ENCODE results near the gene DPP4. TPM values are rescaled to one million over a fixed set of nuclear protein-coding genes. Genes with fewer than 3 reads are reported as not detected.

The DPP4 gene
- total and polyA plus RNA-seq, 2 experiments from 2014 or later, result 0.09 TPM; not detected in 1

- Histone ChIP-seq H3K4me3 (no peak overlapping the region), H3K27ac (no peak overlapping the region), H3K27me3 (peaks cover 65% of the 10 kb centered on the region), H3K36me3 (no peaks in the 10 kb centered on the region), H3K4me1 (ENCODE audit: low read depth) (no peaks in the 10 kb centered on the region), H3K9me3 (ENCODE audit: low read depth) (no peaks in the 10 kb centered on the region)
- TF ChIP-seq, protein P1, sequence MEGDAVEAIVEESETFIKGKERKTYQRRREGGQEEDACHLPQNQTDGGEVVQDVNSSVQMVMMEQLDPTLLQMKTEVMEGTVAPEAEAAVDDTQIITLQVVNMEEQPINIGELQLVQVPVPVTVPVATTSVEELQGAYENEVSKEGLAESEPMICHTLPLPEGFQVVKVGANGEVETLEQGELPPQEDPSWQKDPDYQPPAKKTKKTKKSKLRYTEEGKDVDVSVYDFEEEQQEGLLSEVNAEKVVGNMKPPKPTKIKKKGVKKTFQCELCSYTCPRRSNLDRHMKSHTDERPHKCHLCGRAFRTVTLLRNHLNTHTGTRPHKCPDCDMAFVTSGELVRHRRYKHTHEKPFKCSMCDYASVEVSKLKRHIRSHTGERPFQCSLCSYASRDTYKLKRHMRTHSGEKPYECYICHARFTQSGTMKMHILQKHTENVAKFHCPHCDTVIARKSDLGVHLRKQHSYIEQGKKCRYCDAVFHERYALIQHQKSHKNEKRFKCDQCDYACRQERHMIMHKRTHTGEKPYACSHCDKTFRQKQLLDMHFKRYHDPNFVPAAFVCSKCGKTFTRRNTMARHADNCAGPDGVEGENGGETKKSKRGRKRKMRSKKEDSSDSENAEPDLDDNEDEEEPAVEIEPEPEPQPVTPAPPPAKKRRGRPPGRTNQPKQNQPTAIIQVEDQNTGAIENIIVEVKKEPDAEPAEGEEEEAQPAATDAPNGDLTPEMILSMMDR (IDR thresholded peaks at IDR 0.05; ENCODE audit: low read depth, low read length), result no peak
- no peak for DNase-seq (ENCODE audit: low read depth in 1 of 2, low spot score in 1 of 2)
Observed at GRCh38 chr2:162074928-162075688, 1.1 kb upstream of the DPP4 start.

- DNase-seq (ENCODE audit: low read depth in 1 of 2, low spot score in 1 of 2), result no peak
- H3K4me3 ChIP-seq, result no peak overlapping the region
- H3K27me3 ChIP-seq, result peaks cover 65% of the 10 kb centered on the region
- no peak overlapping the region for H3K27ac ChIP-seq
- TF ChIP-seq, protein P1 (IDR thresholded peaks at IDR 0.05; ENCODE audit: low read depth, low read length), result no peak
- H3K4me1 ChIP-seq (ENCODE audit: low read depth), result no peaks in the 10 kb centered on the region
- H3K9me3 ChIP-seq (ENCODE audit: low read depth), result no peaks in the 10 kb centered on the region
- H3K36me3 ChIP-seq, result no peaks in the 10 kb centered on the region
Observed at GRCh38 chr2:162074632-162074895, 549 bp upstream of the DPP4 start.

DNA sequence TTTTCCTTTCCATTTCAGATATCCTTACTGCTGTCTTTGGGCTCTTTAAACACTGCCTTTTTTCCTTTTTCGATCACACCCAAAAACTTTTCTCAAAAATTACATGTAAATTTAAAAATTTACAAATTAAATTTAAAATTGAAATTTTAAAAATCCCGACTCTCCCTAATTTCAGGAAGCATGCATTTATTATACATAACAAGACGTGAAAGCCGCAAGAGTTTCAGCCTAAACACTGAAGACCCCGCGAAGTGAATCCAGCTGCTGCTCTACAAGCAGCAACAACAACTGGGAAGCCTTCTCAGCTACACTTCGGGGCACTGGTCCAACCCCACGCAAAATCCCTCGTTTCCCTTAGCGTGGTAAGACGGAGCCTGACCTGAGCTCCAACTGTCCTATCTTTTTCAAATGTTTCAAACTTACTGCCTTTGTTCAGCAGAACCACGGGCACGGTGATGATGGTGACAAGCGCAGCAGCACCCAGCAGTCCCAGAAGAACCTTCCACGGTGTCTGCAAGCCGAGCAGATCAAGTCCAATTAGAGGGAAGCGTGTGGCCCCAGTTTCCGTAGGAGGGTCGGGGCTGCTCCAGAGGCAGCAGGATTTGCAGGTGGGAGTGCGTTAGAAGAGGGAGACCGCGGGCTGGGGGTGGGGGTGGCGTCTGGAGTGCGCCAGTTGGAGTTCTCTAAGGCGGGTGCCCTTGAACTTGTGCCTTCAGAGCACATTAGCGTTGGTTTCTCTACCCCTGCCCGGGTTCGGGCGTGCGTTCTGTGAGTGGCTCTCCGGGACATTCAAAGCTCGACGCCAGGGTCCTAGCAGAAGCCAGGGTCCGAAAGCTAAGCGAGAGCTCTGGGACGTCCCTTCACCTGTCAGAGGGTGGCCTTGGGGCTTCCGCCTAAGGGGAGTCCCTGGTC is 783 bp downstream of the DPP4 start:
- Histone ChIP-seq H3K4me3 (peak overlapping the region; percentile 50), H3K27ac (no peak overlapping the region), H3K36me3 (no peaks in the 10 kb centered on the region), H3K4me1 (ENCODE audit: low read depth) (no peaks in the 10 kb centered on the region), H3K9me3 (ENCODE audit: low read depth) (no peaks in the 10 kb centered on the region), H3K27me3 (peaks cover 65% of the 10 kb centered on the region)
- TF ChIP-seq, protein P1 (IDR thresholded peaks at IDR 0.05; ENCODE audit: low read depth, low read length), result no peak
- DNase-seq (ENCODE audit: low read depth in 1 of 2, low spot score in 1 of 2), result peak in 1 of 2 donors; percentile 15

GRCh38 chr2:162072181-162072702 is 1.8 kb downstream of the DPP4 start:
- H3K36me3 ChIP-seq, result no peaks in the 10 kb centered on the region
- DNase-seq (ENCODE audit: low read depth in 1 of 2, low spot score in 1 of 2), result peak in 1 of 2 donors; percentile 77
- no peak overlapping the region for H3K27ac ChIP-seq
- H3K27me3 ChIP-seq, result peaks cover 64% of the 10 kb centered on the region
- TF ChIP-seq, protein P1 (IDR thresholded peaks at IDR 0.05; ENCODE audit: low read depth, low read length), result no peak
- no peak overlapping the region for H3K4me3 ChIP-seq
- no peaks in the 10 kb centered on the region for H3K4me1 ChIP-seq (ENCODE audit: low read depth)
- H3K9me3 ChIP-seq (ENCODE audit: low read depth), result no peaks in the 10 kb centered on the region

- peak in 1 of 2 donors; percentile 74 for DNase-seq (ENCODE audit: low read depth in 1 of 2, low spot score in 1 of 2)
- TF ChIP-seq, protein P1 (IDR thresholded peaks at IDR 0.05; ENCODE audit: low read depth, low read length), result no peak
- H3K9me3 ChIP-seq (ENCODE audit: low read depth), result no peaks in the 10 kb centered on the region
- H3K27me3 ChIP-seq, result peaks cover 52% of the 10 kb centered on the region
- H3K27ac ChIP-seq, result no peak overlapping the region
- H3K4me3 ChIP-seq, result no peak overlapping the region
- H3K4me1 ChIP-seq (ENCODE audit: low read depth), result no peaks in the 10 kb centered on the region
- H3K36me3 ChIP-seq, result no peaks in the 10 kb centered on the region
Observed at GRCh38 chr2:162071001-162071400, 3.0 kb downstream of the DPP4 start.
